Measurements from ENCODE around the gene UBXN7.

The UBXN7 gene

DNA sequence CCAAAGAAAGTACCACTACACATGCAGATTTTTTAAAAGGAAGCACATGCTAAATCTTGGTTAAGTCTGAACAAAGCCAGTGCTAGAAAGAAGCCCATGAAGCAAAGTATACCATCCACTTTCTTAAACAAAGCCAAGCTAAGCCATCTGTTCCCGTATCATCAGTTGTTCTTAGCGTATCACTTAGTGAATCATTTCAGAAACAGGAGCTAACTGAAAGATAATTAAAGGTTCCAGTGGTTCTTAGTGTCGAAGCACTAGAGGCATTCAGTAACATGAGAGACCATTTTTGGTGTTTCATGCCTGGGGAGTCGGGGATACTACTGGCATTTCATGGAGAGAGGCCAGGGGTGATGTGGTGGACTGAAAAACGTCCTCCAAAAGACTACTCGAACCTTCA lies 12.8 kb downstream of the UBXN7 start:
- Histone ChIP-seq H3K36me3 (ENCODE audit: control insufficient read depth in 2 of 2, insufficient read depth in 2 of 2, low read length in 2 of 2) (no peaks in the 10 kb centered on the region), H3K9ac (ENCODE audit: low read depth in 1 of 2, low read length in 2 of 2) (no peak overlapping the region), H3K27me3 (ENCODE audit: control insufficient read depth in 2 of 2, insufficient read depth in 2 of 2, low read length in 2 of 2) (no peaks in the 10 kb centered on the region), H3K27ac (ENCODE audit: low read depth in 2 of 2, low read length in 2 of 2) (no peak overlapping the region), H3K9me3 (ENCODE audit: control insufficient read depth in 2 of 2, low read length in 2 of 2) (no peaks in the 10 kb centered on the region), H3K4me3 (ENCODE audit: low read length in 2 of 2) (no peak overlapping the region), H3K4me1 (ENCODE audit: control insufficient read depth in 2 of 2, insufficient read depth in 2 of 2, low read length in 2 of 2) (peaks cover 0 to 3% of the 10 kb centered on the region in 2 donors)

GRCh38 chr3:196418601-196419000 lies 13.6 kb downstream of the UBXN7 start:
- Histone ChIP-seq H3K9ac (ENCODE audit: low read depth in 1 of 2, low read length in 2 of 2) (no peak overlapping the region), H3K4me3 (ENCODE audit: low read length in 2 of 2) (no peak overlapping the region), H3K36me3 (ENCODE audit: control insufficient read depth in 2 of 2, insufficient read depth in 2 of 2, low read length in 2 of 2) (no peaks in the 10 kb centered on the region), H3K27me3 (ENCODE audit: control insufficient read depth in 2 of 2, insufficient read depth in 2 of 2, low read length in 2 of 2) (no peaks in the 10 kb centered on the region), H3K27ac (ENCODE audit: low read depth in 2 of 2, low read length in 2 of 2) (no peak overlapping the region), H3K4me1 (ENCODE audit: control insufficient read depth in 2 of 2, insufficient read depth in 2 of 2, low read length in 2 of 2) (peaks cover 0 to 3% of the 10 kb centered on the region in 2 donors), H3K9me3 (ENCODE audit: control insufficient read depth in 2 of 2, low read length in 2 of 2) (no peaks in the 10 kb centered on the region)

GRCh38 chr3:196414469-196414868 lies 17.8 kb downstream of the UBXN7 start:
- Histone ChIP-seq H3K9me3 (ENCODE audit: control insufficient read depth in 2 of 2, low read length in 2 of 2) (no peaks in the 10 kb centered on the region), H3K4me3 (ENCODE audit: low read length in 2 of 2) (no peak overlapping the region), H3K36me3 (ENCODE audit: control insufficient read depth in 2 of 2, insufficient read depth in 2 of 2, low read length in 2 of 2) (no peaks in the 10 kb centered on the region), H3K9ac (ENCODE audit: low read depth in 1 of 2, low read length in 2 of 2) (no peak overlapping the region), H3K4me1 (ENCODE audit: control insufficient read depth in 2 of 2, insufficient read depth in 2 of 2, low read length in 2 of 2) (no peaks in the 10 kb centered on the region), H3K27me3 (ENCODE audit: control insufficient read depth in 2 of 2, insufficient read depth in 2 of 2, low read length in 2 of 2) (no peaks in the 10 kb centered on the region), H3K27ac (ENCODE audit: low read depth in 2 of 2, low read length in 2 of 2) (no peak overlapping the region)

DNA sequence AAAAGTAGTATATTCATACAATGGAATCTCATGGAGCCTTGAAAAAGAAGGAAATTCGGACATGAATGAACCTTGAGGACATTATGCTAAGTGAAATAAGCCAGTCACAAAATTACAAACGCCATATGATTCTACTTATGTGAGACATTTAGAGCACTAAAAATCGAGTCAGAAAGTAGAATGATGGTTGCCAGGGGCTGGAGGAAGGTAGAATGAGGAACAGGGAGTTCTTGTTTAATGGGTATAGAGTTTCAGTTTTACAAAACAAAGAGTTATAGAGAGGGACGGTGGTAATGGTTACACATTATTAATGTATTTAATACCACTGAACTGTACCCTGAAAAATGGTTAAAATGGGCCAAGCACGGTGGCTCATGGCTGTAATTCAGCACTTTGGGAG lies 19.5 kb downstream of the UBXN7 start:
- Histone ChIP-seq H3K36me3 (ENCODE audit: control insufficient read depth in 2 of 2, insufficient read depth in 2 of 2, low read length in 2 of 2) (no peaks in the 10 kb centered on the region), H3K9me3 (ENCODE audit: control insufficient read depth in 2 of 2, low read length in 2 of 2) (no peaks in the 10 kb centered on the region), H3K9ac (ENCODE audit: low read depth in 1 of 2, low read length in 2 of 2) (no peak overlapping the region), H3K27me3 (ENCODE audit: control insufficient read depth in 2 of 2, insufficient read depth in 2 of 2, low read length in 2 of 2) (no peaks in the 10 kb centered on the region), H3K4me1 (ENCODE audit: control insufficient read depth in 2 of 2, insufficient read depth in 2 of 2, low read length in 2 of 2) (no peaks in the 10 kb centered on the region), H3K4me3 (ENCODE audit: low read length in 2 of 2) (no peak overlapping the region), H3K27ac (ENCODE audit: low read depth in 2 of 2, low read length in 2 of 2) (no peak overlapping the region)

- Histone ChIP-seq H3K27ac (ENCODE audit: low read depth in 2 of 2, low read length in 2 of 2) (no peak overlapping the region), H3K9ac (ENCODE audit: low read depth in 1 of 2, low read length in 2 of 2) (no peak overlapping the region), H3K36me3 (ENCODE audit: control insufficient read depth in 2 of 2, insufficient read depth in 2 of 2, low read length in 2 of 2) (peaks cover 0 to 3% of the 10 kb centered on the region in 2 donors), H3K4me1 (ENCODE audit: control insufficient read depth in 2 of 2, insufficient read depth in 2 of 2, low read length in 2 of 2) (no peaks in the 10 kb centered on the region), H3K9me3 (ENCODE audit: control insufficient read depth in 2 of 2, low read length in 2 of 2) (no peaks in the 10 kb centered on the region), H3K4me3 (ENCODE audit: low read length in 2 of 2) (no peak overlapping the region), H3K27me3 (ENCODE audit: control insufficient read depth in 2 of 2, insufficient read depth in 2 of 2, low read length in 2 of 2) (no peaks in the 10 kb centered on the region)
Observed at GRCh38 chr3:196409409-196409808, 22.8 kb downstream of the UBXN7 start.

- H3K9ac ChIP-seq (ENCODE audit: low read depth in 1 of 2, low read length in 2 of 2): no peak overlapping the region
- no peaks in the 10 kb centered on the region for H3K27me3 ChIP-seq (ENCODE audit: control insufficient read depth in 2 of 2, insufficient read depth in 2 of 2, low read length in 2 of 2)
- no peak overlapping the region for H3K4me3 ChIP-seq (ENCODE audit: low read length in 2 of 2)
- no peaks in the 10 kb centered on the region for H3K9me3 ChIP-seq (ENCODE audit: control insufficient read depth in 2 of 2, low read length in 2 of 2)
- no peaks in the 10 kb centered on the region for H3K4me1 ChIP-seq (ENCODE audit: control insufficient read depth in 2 of 2, insufficient read depth in 2 of 2, low read length in 2 of 2)
- H3K36me3 ChIP-seq (ENCODE audit: control insufficient read depth in 2 of 2, insufficient read depth in 2 of 2, low read length in 2 of 2): peaks cover 0 to 3% of the 10 kb centered on the region in 2 donors
- no peak overlapping the region for H3K27ac ChIP-seq (ENCODE audit: low read depth in 2 of 2, low read length in 2 of 2)
Observed at GRCh38 chr3:196408565-196409300, 23.5 kb downstream of the UBXN7 start.

DNA sequence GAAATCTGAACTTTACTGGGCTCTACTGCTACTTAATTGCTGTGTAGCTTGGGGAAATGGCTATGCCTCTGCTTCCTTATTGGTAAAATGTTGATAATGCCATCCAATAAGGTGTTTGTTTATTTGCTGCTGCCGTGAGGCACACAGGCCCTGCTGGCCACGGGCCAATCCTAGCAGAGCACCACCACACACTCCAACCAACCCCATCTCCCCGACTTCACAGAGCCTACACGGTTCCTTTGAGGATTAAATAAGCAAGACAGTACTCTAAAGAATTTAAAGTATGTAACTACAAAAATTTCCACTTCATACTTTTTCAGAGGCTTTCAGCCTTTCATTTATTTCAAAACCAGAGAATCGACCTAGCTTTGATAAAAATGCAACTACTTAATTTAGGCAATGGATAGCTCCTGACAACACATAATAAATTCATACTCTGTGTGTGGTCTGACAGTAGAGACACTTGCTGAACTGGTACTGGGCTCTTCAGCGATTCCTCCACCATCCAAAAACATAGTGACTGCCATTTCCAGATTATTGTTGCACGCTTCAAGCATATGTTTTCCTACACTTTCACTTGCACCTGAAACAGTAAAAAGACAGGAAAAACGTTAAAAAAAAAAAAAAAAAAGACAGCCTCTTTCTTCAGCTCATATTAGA lies 25.3 kb downstream of the UBXN7 start:
- Histone ChIP-seq H3K4me3 (ENCODE audit: low read length in 2 of 2) (no peak overlapping the region), H3K36me3 (ENCODE audit: control insufficient read depth in 2 of 2, insufficient read depth in 2 of 2, low read length in 2 of 2) (peaks cover 4 to 6% of the 10 kb centered on the region in 2 donors), H3K9ac (ENCODE audit: low read depth in 1 of 2, low read length in 2 of 2) (no peak overlapping the region), H3K9me3 (ENCODE audit: control insufficient read depth in 2 of 2, low read length in 2 of 2) (no peaks in the 10 kb centered on the region), H3K4me1 (ENCODE audit: control insufficient read depth in 2 of 2, insufficient read depth in 2 of 2, low read length in 2 of 2) (no peaks in the 10 kb centered on the region), H3K27ac (ENCODE audit: low read depth in 2 of 2, low read length in 2 of 2) (no peak overlapping the region), H3K27me3 (ENCODE audit: control insufficient read depth in 2 of 2, insufficient read depth in 2 of 2, low read length in 2 of 2) (no peaks in the 10 kb centered on the region)

- no peaks in the 10 kb centered on the region for H3K27me3 ChIP-seq (ENCODE audit: control insufficient read depth in 2 of 2, insufficient read depth in 2 of 2, low read length in 2 of 2)
- no peaks in the 10 kb centered on the region for H3K9me3 ChIP-seq (ENCODE audit: control insufficient read depth in 2 of 2, low read length in 2 of 2)
- no peaks in the 10 kb centered on the region for H3K4me1 ChIP-seq (ENCODE audit: control insufficient read depth in 2 of 2, insufficient read depth in 2 of 2, low read length in 2 of 2)
- no peak overlapping the region for H3K9ac ChIP-seq (ENCODE audit: low read depth in 1 of 2, low read length in 2 of 2)
- no peak overlapping the region for H3K27ac ChIP-seq (ENCODE audit: low read depth in 2 of 2, low read length in 2 of 2)
- H3K36me3 ChIP-seq (ENCODE audit: control insufficient read depth in 2 of 2, insufficient read depth in 2 of 2, low read length in 2 of 2): peaks cover 9 to 30% of the 10 kb centered on the region in 2 donors
- no peak overlapping the region for H3K4me3 ChIP-seq (ENCODE audit: low read length in 2 of 2)
Observed at GRCh38 chr3:196400331-196400730, 31.9 kb downstream of the UBXN7 start.

- no peaks in the 10 kb centered on the region for H3K4me1 ChIP-seq (ENCODE audit: control insufficient read depth in 2 of 2, insufficient read depth in 2 of 2, low read length in 2 of 2)
- no peaks in the 10 kb centered on the region for H3K27me3 ChIP-seq (ENCODE audit: control insufficient read depth in 2 of 2, insufficient read depth in 2 of 2, low read length in 2 of 2)
- peaks cover 9 to 33% of the 10 kb centered on the region in 2 donors for H3K36me3 ChIP-seq (ENCODE audit: control insufficient read depth in 2 of 2, insufficient read depth in 2 of 2, low read length in 2 of 2)
- H3K9me3 ChIP-seq (ENCODE audit: control insufficient read depth in 2 of 2, low read length in 2 of 2): no peaks in the 10 kb centered on the region
- H3K9ac ChIP-seq (ENCODE audit: low read depth in 1 of 2, low read length in 2 of 2): no peak overlapping the region
- H3K27ac ChIP-seq (ENCODE audit: low read depth in 2 of 2, low read length in 2 of 2): no peak overlapping the region
- no peak overlapping the region for H3K4me3 ChIP-seq (ENCODE audit: low read length in 2 of 2)
Observed at GRCh38 chr3:196399485-196399945, 32.7 kb downstream of the UBXN7 start.

- Histone ChIP-seq H3K27ac (ENCODE audit: low read depth in 2 of 2, low read length in 2 of 2) (no peak overlapping the region), H3K36me3 (ENCODE audit: control insufficient read depth in 2 of 2, insufficient read depth in 2 of 2, low read length in 2 of 2) (peaks cover 9 to 34% of the 10 kb centered on the region in 2 donors), H3K9me3 (ENCODE audit: control insufficient read depth in 2 of 2, low read length in 2 of 2) (no peaks in the 10 kb centered on the region), H3K4me1 (ENCODE audit: control insufficient read depth in 2 of 2, insufficient read depth in 2 of 2, low read length in 2 of 2) (no peaks in the 10 kb centered on the region), H3K9ac (ENCODE audit: low read depth in 1 of 2, low read length in 2 of 2) (no peak overlapping the region), H3K4me3 (ENCODE audit: low read length in 2 of 2) (no peak overlapping the region), H3K27me3 (ENCODE audit: control insufficient read depth in 2 of 2, insufficient read depth in 2 of 2, low read length in 2 of 2) (no peaks in the 10 kb centered on the region)
Observed at GRCh38 chr3:196398782-196399181, 33.4 kb downstream of the UBXN7 start.

All from mucosa of rectum (tissue), 2 donors.